ENCODE results near the gene FGFR1OP2.

The FGFR1OP2 gene

GRCh38 chr12:26906024-26906423 lies 32.2 kb upstream of the FGFR1OP2 start:
- no peak for DNase-seq (ENCODE audit: extremely low read depth, insufficient read length)
- Histone ChIP-seq H3K27me3 (replicated peaks; ENCODE audit: control insufficient read depth, insufficient read depth, low read length) (no peaks in the 10 kb centered on the region), H3K36me3 (ENCODE audit: control insufficient read depth, insufficient read depth, low read length) (no peaks in the 10 kb centered on the region; the same call in none of the 2 replicates), H3K4me3 (replicated peaks; ENCODE audit: low read depth, low read length) (no peak overlapping the region)
- TF ChIP-seq, protein P1, sequence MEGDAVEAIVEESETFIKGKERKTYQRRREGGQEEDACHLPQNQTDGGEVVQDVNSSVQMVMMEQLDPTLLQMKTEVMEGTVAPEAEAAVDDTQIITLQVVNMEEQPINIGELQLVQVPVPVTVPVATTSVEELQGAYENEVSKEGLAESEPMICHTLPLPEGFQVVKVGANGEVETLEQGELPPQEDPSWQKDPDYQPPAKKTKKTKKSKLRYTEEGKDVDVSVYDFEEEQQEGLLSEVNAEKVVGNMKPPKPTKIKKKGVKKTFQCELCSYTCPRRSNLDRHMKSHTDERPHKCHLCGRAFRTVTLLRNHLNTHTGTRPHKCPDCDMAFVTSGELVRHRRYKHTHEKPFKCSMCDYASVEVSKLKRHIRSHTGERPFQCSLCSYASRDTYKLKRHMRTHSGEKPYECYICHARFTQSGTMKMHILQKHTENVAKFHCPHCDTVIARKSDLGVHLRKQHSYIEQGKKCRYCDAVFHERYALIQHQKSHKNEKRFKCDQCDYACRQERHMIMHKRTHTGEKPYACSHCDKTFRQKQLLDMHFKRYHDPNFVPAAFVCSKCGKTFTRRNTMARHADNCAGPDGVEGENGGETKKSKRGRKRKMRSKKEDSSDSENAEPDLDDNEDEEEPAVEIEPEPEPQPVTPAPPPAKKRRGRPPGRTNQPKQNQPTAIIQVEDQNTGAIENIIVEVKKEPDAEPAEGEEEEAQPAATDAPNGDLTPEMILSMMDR (IDR thresholded peaks at IDR 0.05; ENCODE audit: insufficient read depth, low read length, poor library complexity, severe bottlenecking), result no peak

DNA sequence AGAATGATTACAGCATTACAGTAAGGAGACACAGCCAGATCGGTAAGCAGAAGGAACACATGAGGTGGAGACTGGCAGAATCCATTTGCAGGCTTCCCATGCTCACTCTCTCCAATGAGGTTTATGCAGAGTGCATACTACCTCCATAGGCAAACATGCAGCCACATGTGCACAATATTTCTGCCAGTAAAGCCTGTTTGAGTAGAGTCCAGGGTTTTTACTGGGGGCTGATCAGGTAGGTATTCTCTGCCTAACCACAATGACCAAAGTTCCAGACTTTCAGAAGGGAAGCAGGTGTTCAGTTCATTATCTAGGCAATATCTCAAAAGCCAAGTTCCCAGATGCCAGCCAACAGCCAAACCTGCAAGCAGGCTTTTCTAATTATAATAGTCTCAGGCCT lies 31.6 kb upstream of the FGFR1OP2 start:
- no peak for DNase-seq (ENCODE audit: extremely low read depth, insufficient read length)
- H3K27me3 ChIP-seq (replicated peaks; ENCODE audit: control insufficient read depth, insufficient read depth, low read length), result no peaks in the 10 kb centered on the region
- H3K4me3 ChIP-seq (replicated peaks; ENCODE audit: low read depth, low read length), result no peak overlapping the region
- no peaks in the 10 kb centered on the region; the same call in none of the 2 replicates for H3K36me3 ChIP-seq (ENCODE audit: control insufficient read depth, insufficient read depth, low read length)
- TF ChIP-seq, protein P1 (IDR thresholded peaks at IDR 0.05; ENCODE audit: insufficient read depth, low read length, poor library complexity, severe bottlenecking), result no peak

DNA sequence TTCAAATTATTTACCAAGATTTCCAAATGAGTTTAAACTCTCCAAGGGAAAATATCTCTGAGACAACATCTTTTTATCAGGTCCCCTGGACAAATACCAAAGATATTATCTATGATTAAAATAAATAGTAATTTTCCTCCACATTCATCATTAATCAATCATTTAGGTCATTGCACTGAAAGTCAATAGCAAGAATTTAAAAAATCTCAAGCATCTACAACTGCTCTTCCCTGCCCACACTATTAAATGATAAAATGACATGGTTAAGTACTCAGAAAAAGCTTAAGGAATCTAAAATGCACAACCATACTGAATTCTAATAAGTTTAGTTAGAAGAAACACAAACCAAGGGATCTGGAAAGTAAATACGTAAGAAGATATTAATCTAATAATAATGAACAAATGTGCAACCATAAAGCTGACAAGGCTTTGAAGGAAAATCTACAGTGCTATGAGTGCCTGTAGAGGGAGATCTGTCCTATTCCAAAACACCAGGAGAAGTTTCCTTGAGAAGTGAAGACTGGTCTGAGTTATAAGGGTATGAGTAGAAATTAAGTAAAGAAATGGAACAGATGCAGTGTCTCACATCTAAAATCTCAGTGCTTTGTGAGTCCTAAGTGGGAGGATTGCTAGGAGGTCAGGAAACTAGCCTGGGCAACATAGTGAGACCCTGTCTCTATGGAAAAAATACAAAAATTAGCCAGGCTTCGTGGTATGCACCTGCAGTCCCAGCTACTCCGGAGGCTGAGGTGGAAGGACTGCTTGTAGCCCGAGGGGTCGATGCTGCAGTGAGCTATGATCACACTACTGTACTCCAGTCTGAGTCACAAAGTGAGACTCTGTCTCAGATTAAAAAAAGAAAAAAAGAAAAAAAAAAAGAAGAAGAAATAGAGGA lies 19.7 kb upstream of the FGFR1OP2 start:
- peaks cover 3% of the 10 kb centered on the region for H3K36me3 ChIP-seq (ENCODE audit: control insufficient read depth, insufficient read depth, low read length)

DNA sequence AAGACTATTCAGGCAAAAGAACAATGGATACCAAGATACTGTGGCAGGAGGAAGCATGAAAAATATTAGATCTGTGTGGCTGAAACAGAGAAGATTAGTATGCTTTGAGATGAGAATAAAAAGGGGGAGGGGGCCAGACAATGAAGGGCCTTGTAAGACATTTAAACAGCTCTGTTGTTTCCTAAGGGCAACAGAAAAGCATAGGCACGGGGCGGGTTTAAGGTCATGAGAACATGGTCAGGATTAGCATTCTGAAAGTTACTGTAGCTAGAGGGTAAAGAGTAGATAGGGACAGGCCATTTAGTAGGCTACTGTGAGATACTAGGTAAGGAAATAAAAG lies 19.1 kb upstream of the FGFR1OP2 start:
- TF ChIP-seq, protein P1 (IDR thresholded peaks at IDR 0.05; ENCODE audit: insufficient read depth, low read length, poor library complexity, severe bottlenecking), result no peak
- no peak for DNase-seq (ENCODE audit: extremely low read depth, insufficient read length)
- peaks cover 3% of the 10 kb centered on the region for H3K36me3 ChIP-seq (ENCODE audit: control insufficient read depth, insufficient read depth, low read length)

More for the DNA sequence above, 19.7 kb upstream of the FGFR1OP2 start:
- Histone ChIP-seq H3K4me3 (replicated peaks; ENCODE audit: low read depth, low read length) (no peak overlapping the region), H3K27me3 (replicated peaks; ENCODE audit: control insufficient read depth, insufficient read depth, low read length) (no peaks in the 10 kb centered on the region)
- TF ChIP-seq, protein P1 (IDR thresholded peaks at IDR 0.05; ENCODE audit: insufficient read depth, low read length, poor library complexity, severe bottlenecking), result no peak
- no peak for DNase-seq (ENCODE audit: extremely low read depth, insufficient read length)

GRCh38 chr12:26921886-26922285 lies 16.4 kb upstream of the FGFR1OP2 start:
- TF ChIP-seq, protein P1 (IDR thresholded peaks at IDR 0.05; ENCODE audit: insufficient read depth, low read length, poor library complexity, severe bottlenecking), result no peak
- DNase-seq (ENCODE audit: extremely low read depth, insufficient read length), result no peak
- no peaks in the 10 kb centered on the region for H3K27me3 ChIP-seq (replicated peaks; ENCODE audit: control insufficient read depth, insufficient read depth, low read length)
- peaks cover 5% of the 10 kb centered on the region for H3K36me3 ChIP-seq (ENCODE audit: control insufficient read depth, insufficient read depth, low read length)
- H3K4me3 ChIP-seq (replicated peaks; ENCODE audit: low read depth, low read length), result no peak overlapping the region

More for the DNA sequence above, 19.1 kb upstream of the FGFR1OP2 start:
- H3K27me3 ChIP-seq (replicated peaks; ENCODE audit: control insufficient read depth, insufficient read depth, low read length), result no peaks in the 10 kb centered on the region
- H3K4me3 ChIP-seq (replicated peaks; ENCODE audit: low read depth, low read length), result no peak overlapping the region
